Hematopoietic multipotent progenitor cell treated with erythropoietin and hydrocortisone succinate and interleukin-3 and kit ligand, for 6 days (in vitro differentiated cells): ENCODE data around the gene HRH1.

Experiments
- DNase-seq: peaks from one replicate; pipeline ENCODE4 v3.0.0-alpha.2; 2015

HRH1 gene

DNA sequence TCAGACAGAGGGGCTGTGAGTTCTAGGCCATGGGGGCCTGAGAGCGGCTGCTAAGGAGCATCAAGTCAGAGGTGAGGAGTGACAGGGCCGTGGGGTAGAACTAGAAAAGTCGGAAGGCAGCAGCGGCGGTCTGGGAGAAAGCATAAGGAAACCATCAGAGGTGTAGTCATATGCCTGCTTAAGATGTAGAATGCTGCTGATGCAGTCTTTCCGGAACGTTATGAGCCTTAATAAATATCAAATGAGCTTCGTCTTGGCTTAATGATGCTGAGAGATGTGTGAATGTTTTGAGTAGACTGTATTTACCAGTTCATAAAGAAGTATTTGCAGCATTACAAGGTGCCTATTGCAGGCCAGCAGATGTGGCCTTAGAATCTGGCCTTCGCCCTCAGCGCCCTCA, 133.1 kb downstream of the HRH1 start:
- DNase-seq = no peak

GRCh38 chr3:11288021-11288491, 133.8 kb downstream of the HRH1 start:
- DNase-seq = peak; percentile 23

- peak; percentile 65 for DNase-seq
Measured at GRCh38 chr3:11288786-11289637, 134.7 kb downstream of the HRH1 start.

DNA sequence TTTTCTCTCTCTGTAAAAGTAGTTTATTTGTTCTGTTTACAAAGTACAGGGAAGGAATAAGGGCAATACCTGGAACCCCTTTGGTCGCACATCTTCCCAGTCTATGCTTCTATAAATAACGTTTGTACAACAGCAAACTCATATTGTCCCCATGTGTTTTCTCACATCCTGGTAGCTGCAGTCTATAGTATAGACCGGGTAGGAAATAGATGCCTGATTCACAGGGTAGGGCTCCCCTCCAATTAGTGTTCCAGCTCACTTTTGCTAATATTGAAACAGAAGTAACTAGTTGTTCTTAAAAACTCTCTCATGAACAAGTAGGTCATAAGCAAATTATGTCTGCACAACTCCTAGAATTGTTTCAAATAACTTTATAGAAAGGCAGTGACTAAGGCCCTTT, 135.6 kb downstream of the HRH1 start:
- no peak for DNase-seq

GRCh38 chr3:11290743-11291680, 136.7 kb downstream of the HRH1 start:
- peak; percentile 56 for DNase-seq

- no peak for DNase-seq
Measured at GRCh38 chr3:11291808-11292207, 137.5 kb downstream of the HRH1 start.

- no peak for DNase-seq
Measured at GRCh38 chr3:11297126-11297525, 142.8 kb downstream of the HRH1 start.

GRCh38 chr3:11300970-11301369, 146.7 kb downstream of the HRH1 start:
- no peak for DNase-seq

GRCh38 chr3:11302444-11302843, 148.2 kb downstream of the HRH1 start:
- DNase-seq = no peak

GRCh38 chr3:11304175-11304574, 149.9 kb downstream of the HRH1 start:
- no peak for DNase-seq

GRCh38 chr3:11305509-11305908, 151.2 kb downstream of the HRH1 start:
- no peak for DNase-seq

- DNase-seq = peak; percentile 33
Measured at GRCh38 chr3:11306817-11307589, 152.7 kb downstream of the HRH1 start.

- DNase-seq = peak; percentile 43
Measured at GRCh38 chr3:11307830-11308432, 153.6 kb downstream of the HRH1 start.

GRCh38 chr3:11310258-11310657, 156.0 kb downstream of the HRH1 start:
- DNase-seq = no peak

DNA sequence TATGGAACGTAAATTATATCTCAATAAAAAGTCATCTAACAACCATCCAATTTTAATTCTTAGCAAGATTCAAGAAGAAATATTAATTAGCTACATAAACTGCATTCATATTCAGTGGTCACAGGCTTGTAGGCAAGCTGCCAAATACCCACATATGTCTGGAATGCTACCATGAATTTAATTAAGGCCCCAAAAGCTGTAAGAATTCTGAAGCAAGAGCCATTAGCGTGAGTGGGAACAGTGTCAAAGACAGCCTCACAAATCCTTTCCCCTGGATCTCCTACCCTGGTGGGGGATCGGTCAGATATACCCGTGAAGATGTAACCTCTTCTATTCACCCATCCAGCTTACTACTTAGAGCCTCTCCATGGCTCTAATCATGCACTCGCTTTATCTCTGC, 157.9 kb downstream of the HRH1 start:
- no peak for DNase-seq
